ENCODE data around the gene EHD4.
A peak's percentile ranks its signal among the peaks of the same experiment; 100 is the strongest.

Gene EHD4

GRCh38 chr15:41957021-41957897, 15.1 kb downstream of the EHD4 start:
- DNase-seq (ENCODE audit: low spot score) = no peak

GRCh38 chr15:41955807-41956525, 16.4 kb downstream of the EHD4 start:
- DNase-seq (ENCODE audit: low spot score) = peak; percentile 28

GRCh38 chr15:41955100-41955499, 17.3 kb downstream of the EHD4 start:
- no peak for DNase-seq (ENCODE audit: low spot score)

- no peak for DNase-seq (ENCODE audit: low spot score)
Observed at GRCh38 chr15:41954036-41954435, 18.3 kb downstream of the EHD4 start.

GRCh38 chr15:41952013-41952563, 20.3 kb downstream of the EHD4 start:
- DNase-seq (ENCODE audit: low spot score) = no peak

GRCh38 chr15:41951571-41951970, 20.8 kb downstream of the EHD4 start:
- DNase-seq (ENCODE audit: low spot score) = no peak

GRCh38 chr15:41950489-41950888, 21.9 kb downstream of the EHD4 start:
- DNase-seq (ENCODE audit: low spot score) = no peak

- DNase-seq (ENCODE audit: low spot score) = no peak
Observed at GRCh38 chr15:41950127-41950483, 22.3 kb downstream of the EHD4 start.

- no peak for DNase-seq (ENCODE audit: low spot score)
Observed at GRCh38 chr15:41949401-41950126, 22.8 kb downstream of the EHD4 start.

GRCh38 chr15:41948490-41948889, 23.9 kb downstream of the EHD4 start:
- DNase-seq (ENCODE audit: low spot score) = no peak

- DNase-seq (ENCODE audit: low spot score) = no peak
Observed at GRCh38 chr15:41946970-41947369, 25.4 kb downstream of the EHD4 start.

- no peak for DNase-seq (ENCODE audit: low spot score)
Observed at GRCh38 chr15:41945731-41946130, 26.6 kb downstream of the EHD4 start.

GRCh38 chr15:41945221-41945620, 27.1 kb downstream of the EHD4 start:
- no peak for DNase-seq (ENCODE audit: low spot score)

- DNase-seq (ENCODE audit: low spot score) = no peak
Observed at GRCh38 chr15:41944313-41944940, 27.9 kb downstream of the EHD4 start.

GRCh38 chr15:41943543-41944312, 28.6 kb downstream of the EHD4 start:
- no peak for DNase-seq (ENCODE audit: low spot score)

- DNase-seq (ENCODE audit: low spot score) = no peak
Observed at GRCh38 chr15:41942886-41943285, 29.5 kb downstream of the EHD4 start.

- no peak for DNase-seq (ENCODE audit: low spot score)
Observed at GRCh38 chr15:41941644-41942415, 30.5 kb downstream of the EHD4 start.

- no peak for DNase-seq (ENCODE audit: low spot score)
Observed at GRCh38 chr15:41940441-41940857, 31.9 kb downstream of the EHD4 start.

- DNase-seq (ENCODE audit: low spot score) = no peak
Observed at GRCh38 chr15:41939986-41940385, 32.4 kb downstream of the EHD4 start.

GRCh38 chr15:41937568-41937923, 34.8 kb downstream of the EHD4 start:
- DNase-seq (ENCODE audit: low spot score) = no peak

Measured in cerebellar cortex (tissue), 1 donor.